T-helper 1 cell treated with Interleukin-12 subunit alpha and Interleukin-12 subunit beta and Interleukin-4 antibody, amounts not matched to agents 30 ng/mL and 1 ng/mL, for 36 hours (primary cell): ENCODE data around the gene RBM15. TPM values are rescaled to one million over a fixed set of nuclear protein-coding genes. Genes with fewer than 3 reads are reported as not detected.

Source experiments
- intact Hi-C: fragments of 100-400 bp; cut with micrococcal nuclease; formaldehyde crosslinking; loops from one replicate; pipeline ENCODE4 v1.15.1; 2024
- total RNA-seq: library from RNA; stranded (reverse); gene quantifications from 2 replicates; pipeline ENCODE4 v1.2.3, GENCODE V29; 2022

Gene RBM15, protein sequence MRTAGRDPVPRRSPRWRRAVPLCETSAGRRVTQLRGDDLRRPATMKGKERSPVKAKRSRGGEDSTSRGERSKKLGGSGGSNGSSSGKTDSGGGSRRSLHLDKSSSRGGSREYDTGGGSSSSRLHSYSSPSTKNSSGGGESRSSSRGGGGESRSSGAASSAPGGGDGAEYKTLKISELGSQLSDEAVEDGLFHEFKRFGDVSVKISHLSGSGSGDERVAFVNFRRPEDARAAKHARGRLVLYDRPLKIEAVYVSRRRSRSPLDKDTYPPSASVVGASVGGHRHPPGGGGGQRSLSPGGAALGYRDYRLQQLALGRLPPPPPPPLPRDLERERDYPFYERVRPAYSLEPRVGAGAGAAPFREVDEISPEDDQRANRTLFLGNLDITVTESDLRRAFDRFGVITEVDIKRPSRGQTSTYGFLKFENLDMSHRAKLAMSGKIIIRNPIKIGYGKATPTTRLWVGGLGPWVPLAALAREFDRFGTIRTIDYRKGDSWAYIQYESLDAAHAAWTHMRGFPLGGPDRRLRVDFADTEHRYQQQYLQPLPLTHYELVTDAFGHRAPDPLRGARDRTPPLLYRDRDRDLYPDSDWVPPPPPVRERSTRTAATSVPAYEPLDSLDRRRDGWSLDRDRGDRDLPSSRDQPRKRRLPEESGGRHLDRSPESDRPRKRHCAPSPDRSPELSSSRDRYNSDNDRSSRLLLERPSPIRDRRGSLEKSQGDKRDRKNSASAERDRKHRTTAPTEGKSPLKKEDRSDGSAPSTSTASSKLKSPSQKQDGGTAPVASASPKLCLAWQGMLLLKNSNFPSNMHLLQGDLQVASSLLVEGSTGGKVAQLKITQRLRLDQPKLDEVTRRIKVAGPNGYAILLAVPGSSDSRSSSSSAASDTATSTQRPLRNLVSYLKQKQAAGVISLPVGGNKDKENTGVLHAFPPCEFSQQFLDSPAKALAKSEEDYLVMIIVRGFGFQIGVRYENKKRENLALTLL
- total RNA-seq, result 55.2 and 57.4 TPM in 2 replicates

DNA sequence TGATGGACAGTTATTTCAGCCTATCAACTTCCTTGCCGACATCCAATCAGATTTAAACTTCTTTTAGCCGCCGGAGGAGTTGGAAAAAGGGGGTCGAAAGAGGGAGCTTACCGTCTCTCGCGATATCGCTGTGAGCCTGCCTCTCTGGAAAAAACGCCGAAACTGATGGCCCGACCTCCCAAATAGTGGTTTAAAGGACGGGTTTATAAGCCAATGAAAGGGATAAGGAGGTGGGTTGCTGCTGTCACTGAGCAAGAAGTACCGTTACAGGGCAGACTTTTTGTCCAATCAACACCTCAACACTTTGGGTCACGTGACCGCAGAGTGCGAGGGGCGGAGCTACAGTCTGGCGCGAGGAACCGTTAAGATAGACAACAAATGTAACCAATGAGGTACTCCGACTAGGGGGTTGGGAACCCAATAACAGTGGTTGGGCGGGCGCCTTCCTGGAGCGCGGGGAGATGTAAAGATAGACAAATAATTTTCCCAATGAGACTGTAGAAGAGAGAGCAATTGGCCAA, at the start of gene RBM15:
RBM15 (plus strand) TSS at position 492 of the 521 bp plus-strand sequence; CDS start at position 521, 29 bp downstream.
- intact Hi-C loops, result loop anchor here (1.0 to 5.0 kb wide), 18 partner anchors 44 to 1416 kb away; partner anchors contain the start of genes ATP5PB, DDX20, GNAI3 and KCNC4

GRCh38 chr1:110291241-110292030, 47.7 kb upstream of the RBM15 start:
- intact Hi-C loops, result no loop called here

DNA sequence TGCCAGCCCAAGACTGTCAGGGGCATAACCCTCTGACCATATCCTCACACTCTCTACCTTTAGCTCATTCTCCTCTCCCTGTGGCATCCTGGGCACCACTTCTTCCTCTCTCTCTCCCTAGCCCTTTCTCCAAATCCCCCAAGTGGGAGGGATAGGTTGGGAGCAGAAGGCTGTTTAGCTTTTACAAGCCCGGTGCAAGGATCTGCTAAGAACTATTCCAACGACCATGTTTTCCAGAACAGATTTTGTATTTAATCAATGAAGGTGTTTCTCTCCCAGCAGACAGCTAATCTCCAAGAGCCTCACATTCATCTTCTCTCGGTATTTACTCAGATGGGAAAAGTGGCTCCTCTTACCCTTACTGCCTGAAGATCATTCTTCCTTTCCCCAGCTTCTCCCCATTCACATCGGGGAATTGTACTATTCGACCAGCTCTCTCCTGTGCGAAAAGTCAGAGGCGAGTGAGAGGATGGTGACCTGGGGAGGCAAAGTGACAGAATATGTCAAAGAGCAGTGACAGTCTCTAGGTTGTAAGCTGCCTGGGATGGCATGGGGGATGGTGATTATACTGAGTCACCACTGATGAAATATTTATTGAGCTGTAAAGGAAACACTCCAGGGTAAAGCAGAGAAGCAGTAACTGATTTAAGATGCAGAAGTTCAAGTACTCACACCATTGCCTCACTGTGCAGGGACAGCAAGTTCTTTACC, 47.0 kb upstream of the RBM15 start:
- intact Hi-C loops, result no loop called here

DNA sequence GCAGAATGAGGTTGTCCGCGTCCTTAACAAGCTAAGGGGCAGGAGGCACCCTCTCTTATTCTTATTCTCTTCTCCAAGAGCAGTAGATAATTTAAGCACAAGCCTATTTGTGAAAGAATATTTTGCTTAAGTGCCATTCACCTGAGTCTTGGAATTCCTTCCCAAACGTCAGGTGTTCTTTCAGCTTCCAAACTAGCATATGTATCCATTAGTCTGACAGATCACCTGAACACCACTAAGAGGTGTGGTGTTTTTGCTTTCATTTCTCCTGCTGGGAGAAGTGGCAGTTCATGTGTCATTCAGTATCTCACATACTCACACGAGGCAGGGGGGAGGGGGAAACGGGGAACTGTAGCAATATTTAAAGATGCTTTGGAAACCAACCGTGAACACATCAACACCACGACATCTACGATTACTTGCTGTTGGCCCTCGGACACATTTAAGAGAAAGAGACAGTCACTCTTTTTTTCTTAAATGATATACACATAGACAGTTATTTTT, 45.5 kb upstream of the RBM15 start:
- intact Hi-C loops, result no loop called here

GRCh38 chr1:110294308-110294707, 44.9 kb upstream of the RBM15 start:
- intact Hi-C loops, result no loop called here

DNA sequence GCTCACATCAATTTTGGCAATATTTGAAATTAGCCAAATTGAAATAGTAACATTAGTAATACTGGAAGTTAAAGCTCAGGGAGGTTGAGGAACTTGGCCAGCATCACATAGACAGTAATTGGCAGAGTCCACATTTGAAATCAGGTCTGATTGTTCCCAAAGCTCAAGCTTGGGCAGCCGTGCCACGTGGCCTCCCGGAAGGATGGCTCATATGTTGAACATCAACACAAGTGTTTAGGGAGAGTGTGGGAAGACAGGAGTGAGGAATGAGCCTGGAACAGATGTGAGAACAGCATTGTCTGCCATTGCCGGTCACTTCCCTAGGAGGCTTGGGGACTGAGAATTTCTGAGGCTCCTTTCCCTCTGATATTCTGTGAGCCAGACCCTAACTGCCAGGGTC, 40.2 kb upstream of the RBM15 start:
- intact Hi-C loops, result no loop called here

- intact Hi-C loops, result no loop called here
Measured at GRCh38 chr1:110300412-110301085, 38.6 kb upstream of the RBM15 start.

DNA sequence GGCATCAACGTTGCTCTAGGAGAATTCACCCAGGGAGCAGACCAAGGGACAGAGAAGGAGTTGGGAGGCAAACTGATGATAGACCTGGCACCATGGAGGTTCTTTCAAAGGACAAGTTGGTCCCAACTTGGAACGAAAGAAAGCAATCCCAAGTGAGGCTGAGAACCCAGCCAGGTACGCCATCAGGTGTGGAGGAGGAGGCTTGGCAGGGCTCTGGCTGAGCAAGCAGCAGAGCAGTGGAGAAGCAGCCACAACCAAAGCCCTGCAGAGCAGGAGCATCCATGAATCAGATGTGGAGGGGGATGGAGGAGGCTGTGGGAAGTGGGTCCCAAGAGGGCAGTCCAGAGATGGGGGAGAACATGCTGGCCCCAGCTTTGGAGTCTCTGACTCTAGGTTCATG, 36.3 kb upstream of the RBM15 start:
- intact Hi-C loops, result no loop called here

- intact Hi-C loops, result no loop called here
Measured at GRCh38 chr1:110305900-110306420, 33.2 kb upstream of the RBM15 start.

- intact Hi-C loops, result no loop called here
Measured at GRCh38 chr1:110307239-110307974, 31.8 kb upstream of the RBM15 start.

DNA sequence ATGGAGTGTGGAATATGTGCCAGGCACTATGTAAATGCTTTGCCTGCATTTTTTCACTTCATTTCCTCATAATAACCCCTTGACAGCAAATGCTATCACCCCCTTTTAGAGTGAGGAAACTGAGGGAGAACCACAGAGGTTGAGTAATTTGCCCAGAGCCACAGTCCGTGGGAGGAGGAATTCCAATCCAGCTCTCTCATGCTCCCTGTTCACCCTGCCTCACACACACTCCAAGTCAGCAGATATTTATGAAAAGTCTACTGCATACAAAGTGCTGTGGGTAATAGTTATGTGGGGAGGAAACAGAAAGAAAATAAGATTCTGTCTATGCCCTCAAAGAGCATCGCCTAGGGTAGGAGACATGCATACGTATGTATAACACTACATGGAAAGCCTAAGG, 30.9 kb upstream of the RBM15 start:
- intact Hi-C loops, result no loop called here

DNA sequence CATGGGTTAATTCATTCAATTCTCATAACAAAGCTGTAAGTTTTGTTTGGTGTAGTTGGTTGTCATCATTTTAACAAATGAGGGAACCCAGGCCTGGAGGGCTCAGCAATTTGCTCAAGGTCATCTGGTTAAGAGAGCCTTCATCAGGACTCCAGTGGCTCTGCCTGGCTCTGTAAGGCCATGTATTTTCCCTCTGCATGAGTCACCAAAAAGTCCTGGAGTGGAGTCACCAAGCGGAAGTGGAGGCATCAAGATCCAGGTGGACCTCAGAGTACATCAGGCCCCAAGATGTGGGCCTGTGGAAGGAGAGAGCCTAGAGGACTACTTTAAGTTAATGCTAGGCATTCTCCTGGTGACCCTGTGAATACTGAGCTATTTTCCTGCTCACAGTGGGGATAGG, 30.0 kb upstream of the RBM15 start:
- intact Hi-C loops, result no loop called here

GRCh38 chr1:110309767-110310166, 29.4 kb upstream of the RBM15 start:
- intact Hi-C loops, result no loop called here

DNA sequence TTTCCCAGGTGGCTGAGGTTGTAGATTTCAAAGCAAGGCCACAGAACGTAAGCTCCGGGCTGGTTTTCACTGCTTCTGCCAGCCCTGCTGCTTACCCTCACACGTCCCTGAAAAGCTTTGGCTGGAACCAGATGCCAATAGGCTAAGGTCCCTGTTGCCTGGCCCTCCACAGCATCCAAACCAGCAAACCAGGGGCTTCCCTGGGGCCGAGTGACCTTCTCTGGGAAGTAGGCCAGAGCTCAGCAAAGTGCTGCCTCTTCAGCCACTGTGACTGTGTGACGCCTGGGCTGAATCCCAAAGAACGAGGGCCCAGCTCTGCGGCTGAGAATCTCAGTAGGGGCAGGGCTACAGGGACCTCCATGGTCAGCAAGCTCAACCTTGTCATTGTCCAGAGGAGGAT, 28.9 kb upstream of the RBM15 start:
- intact Hi-C loops, result no loop called here

- intact Hi-C loops, result loop anchor here (1.0 kb wide), 4 partner anchors 105 to 148 kb away; no protein-coding TSS in a partner anchor
Measured at GRCh38 chr1:110312188-110313121, 26.7 kb upstream of the RBM15 start.

- intact Hi-C loops, result no loop called here
Measured at GRCh38 chr1:110316735-110317134, 22.4 kb upstream of the RBM15 start.

GRCh38 chr1:110318046-110318445, 21.1 kb upstream of the RBM15 start:
- intact Hi-C loops, result no loop called here
